Measurements from ENCODE around the gene KLHL9.
A peak's percentile ranks its signal among the peaks of the same experiment; 100 is the strongest.
"Not testable (repeated sequence)": the region's sequence is repeated elsewhere in the genome, so short reads cannot be mapped to it uniquely, and the experiment has no call there.

The KLHL9 gene

GRCh38 chr9:21334701-21335632 lies at the start of gene KLHL9:
TSS of gene KLHL9 (minus strand) at chr9:21335404. CDS start at chr9:21334859, 545 bp downstream.
- FAIRE-seq, result no peak

GRCh38 chr9:21383627-21384026 lies 48.4 kb upstream of the KLHL9 start:
- FAIRE-seq, result no peak

- no peak for FAIRE-seq
These were observed 46.5 kb upstream of the KLHL9 start for GRCh38 chr9:21381448-21382339.

GRCh38 chr9:21371467-21371866 lies 36.3 kb upstream of the KLHL9 start:
- FAIRE-seq, result not testable (repeated sequence)

- no peak for FAIRE-seq
These were observed 32.8 kb upstream of the KLHL9 start, which contains the start of gene IFNA13 for GRCh38 chr9:21367957-21368356. TSS of gene IFNA13 (minus strand) at chr9:21368057. CDS start at chr9:21368010, 47 bp downstream.

GRCh38 chr9:21367169-21367568 lies 32.0 kb upstream of the KLHL9 start:
- FAIRE-seq, result not testable (repeated sequence)

- no peak for FAIRE-seq
These were observed 27.1 kb upstream of the KLHL9 start for GRCh38 chr9:21362287-21362686.

GRCh38 chr9:21357479-21358460 lies 22.6 kb upstream of the KLHL9 start:
- no peak for FAIRE-seq

GRCh38 chr9:21350787-21351186 lies 15.6 kb upstream of the KLHL9 start, which contains the start of gene IFNA6:
TSS of gene IFNA6 (minus strand) at chr9:21350887. CDS start at chr9:21350887, 0 bp downstream.
- FAIRE-seq, result no peak

GRCh38 chr9:21348430-21348970 lies 13.3 kb upstream of the KLHL9 start:
- FAIRE-seq, result no peak

- no peak for FAIRE-seq
These were observed 5.5 kb upstream of the KLHL9 start for GRCh38 chr9:21340735-21341134.

GRCh38 chr9:21336457-21336856 lies 1.3 kb upstream of the KLHL9 start:
- no peak for FAIRE-seq

- FAIRE-seq, result no peak
These were observed 2.0 kb downstream of the KLHL9 start for GRCh38 chr9:21333226-21333625.

GRCh38 chr9:21331676-21332402 lies 3.4 kb downstream of the KLHL9 start:
- no peak for FAIRE-seq

GRCh38 chr9:21326526-21327139 lies 8.6 kb downstream of the KLHL9 start:
- peak; percentile 84 for FAIRE-seq

GRCh38 chr9:21324047-21324446 lies 11.2 kb downstream of the KLHL9 start:
- no peak for FAIRE-seq

- no peak for FAIRE-seq
These were observed 12.2 kb downstream of the KLHL9 start for GRCh38 chr9:21322911-21323461.

GRCh38 chr9:21320465-21320864 lies 14.7 kb downstream of the KLHL9 start:
- FAIRE-seq, result no peak

GRCh38 chr9:21317956-21318923 lies 17.0 kb downstream of the KLHL9 start:
- peak; percentile 90 for FAIRE-seq
